GM12874 (cell line): ENCODE results near the gene RPTOR.

Source experiments
- TF ChIP-seq, protein P1 (sequence below): IDR thresholded peaks from 2 replicates; pipeline ENCODE4 v1.5.1; 2011; ENCODE audit warnings: low read depth, mild to moderate bottlenecking, control low read depth, low read length, moderate library complexity; ENCODE audit not compliant: insufficient read depth

Gene RPTOR

DNA sequence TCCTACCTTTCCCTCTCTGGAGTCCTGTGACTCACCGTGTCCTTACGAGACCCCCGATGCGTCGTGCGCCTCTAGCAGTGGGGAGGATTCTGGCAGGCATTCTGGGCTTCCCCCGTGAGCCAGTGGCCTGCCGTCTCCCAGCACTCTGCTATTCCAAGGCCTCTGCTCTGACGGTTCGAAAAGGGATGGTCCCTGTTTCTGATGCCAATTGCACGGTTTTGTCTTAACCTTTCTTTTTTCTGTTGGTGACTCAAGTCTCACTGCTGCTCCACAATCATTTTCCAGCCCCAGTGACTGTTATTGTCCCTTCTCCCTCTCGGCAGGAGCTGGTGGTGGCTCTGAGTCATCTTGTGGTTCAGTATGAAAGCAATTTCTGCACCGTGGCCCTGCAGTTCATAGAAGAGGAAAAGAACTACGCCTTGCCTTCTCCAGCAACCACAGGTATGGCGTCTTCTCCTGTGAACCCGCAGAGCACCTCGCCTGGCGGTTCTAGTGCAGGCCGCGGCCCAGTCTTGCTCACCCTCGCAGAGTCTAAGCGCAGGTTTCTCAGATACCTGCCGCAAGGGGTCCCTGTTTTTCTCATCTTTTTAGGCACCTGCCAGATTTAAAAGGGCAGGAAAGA is 346.9 kb downstream of the RPTOR start:
- TF ChIP-seq, protein P1, sequence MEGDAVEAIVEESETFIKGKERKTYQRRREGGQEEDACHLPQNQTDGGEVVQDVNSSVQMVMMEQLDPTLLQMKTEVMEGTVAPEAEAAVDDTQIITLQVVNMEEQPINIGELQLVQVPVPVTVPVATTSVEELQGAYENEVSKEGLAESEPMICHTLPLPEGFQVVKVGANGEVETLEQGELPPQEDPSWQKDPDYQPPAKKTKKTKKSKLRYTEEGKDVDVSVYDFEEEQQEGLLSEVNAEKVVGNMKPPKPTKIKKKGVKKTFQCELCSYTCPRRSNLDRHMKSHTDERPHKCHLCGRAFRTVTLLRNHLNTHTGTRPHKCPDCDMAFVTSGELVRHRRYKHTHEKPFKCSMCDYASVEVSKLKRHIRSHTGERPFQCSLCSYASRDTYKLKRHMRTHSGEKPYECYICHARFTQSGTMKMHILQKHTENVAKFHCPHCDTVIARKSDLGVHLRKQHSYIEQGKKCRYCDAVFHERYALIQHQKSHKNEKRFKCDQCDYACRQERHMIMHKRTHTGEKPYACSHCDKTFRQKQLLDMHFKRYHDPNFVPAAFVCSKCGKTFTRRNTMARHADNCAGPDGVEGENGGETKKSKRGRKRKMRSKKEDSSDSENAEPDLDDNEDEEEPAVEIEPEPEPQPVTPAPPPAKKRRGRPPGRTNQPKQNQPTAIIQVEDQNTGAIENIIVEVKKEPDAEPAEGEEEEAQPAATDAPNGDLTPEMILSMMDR, result peak; percentile 30; the same call in 1 of the 2 replicates

DNA sequence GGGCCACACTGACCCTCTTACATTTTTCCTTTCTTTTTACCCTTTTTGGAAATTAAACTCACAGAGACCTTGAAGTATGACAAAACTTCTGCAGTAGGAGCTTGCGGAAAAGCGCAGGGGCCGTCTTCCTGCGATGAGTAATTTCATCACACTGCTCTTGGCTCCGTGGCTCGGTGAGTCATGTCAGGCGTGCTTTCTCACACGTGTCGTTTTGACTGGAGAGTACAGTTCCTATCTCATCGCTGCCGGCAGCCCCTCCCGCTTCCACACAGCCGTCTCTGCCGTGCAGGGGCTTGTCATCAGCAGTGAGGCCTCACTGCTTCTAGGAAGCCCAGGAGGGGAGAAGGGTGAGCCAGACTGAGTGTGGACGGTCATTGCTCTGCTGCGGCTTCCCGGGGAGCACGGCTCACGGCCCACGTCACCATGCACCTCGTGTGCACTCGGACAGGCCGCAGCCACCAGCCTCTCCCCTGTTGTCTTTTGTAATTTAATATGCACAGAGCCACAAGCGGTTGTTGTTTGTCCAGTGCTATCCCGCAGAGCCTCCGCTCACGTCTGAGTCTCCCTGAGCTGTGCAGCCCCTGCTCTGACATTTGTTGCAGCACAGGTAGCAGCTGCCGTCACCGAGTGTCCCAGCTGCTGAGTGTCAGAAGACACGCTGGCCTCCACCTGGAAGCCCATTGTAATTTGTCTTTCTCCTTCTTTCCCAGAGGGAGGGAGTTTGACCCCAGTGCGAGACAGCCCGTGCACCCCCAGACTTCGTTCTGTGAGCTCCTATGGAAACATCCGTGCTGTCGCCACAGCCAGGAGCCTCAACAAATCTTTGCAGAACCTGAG is 347.6 kb downstream of the RPTOR start:
- TF ChIP-seq, protein P1, result no peak

DNA sequence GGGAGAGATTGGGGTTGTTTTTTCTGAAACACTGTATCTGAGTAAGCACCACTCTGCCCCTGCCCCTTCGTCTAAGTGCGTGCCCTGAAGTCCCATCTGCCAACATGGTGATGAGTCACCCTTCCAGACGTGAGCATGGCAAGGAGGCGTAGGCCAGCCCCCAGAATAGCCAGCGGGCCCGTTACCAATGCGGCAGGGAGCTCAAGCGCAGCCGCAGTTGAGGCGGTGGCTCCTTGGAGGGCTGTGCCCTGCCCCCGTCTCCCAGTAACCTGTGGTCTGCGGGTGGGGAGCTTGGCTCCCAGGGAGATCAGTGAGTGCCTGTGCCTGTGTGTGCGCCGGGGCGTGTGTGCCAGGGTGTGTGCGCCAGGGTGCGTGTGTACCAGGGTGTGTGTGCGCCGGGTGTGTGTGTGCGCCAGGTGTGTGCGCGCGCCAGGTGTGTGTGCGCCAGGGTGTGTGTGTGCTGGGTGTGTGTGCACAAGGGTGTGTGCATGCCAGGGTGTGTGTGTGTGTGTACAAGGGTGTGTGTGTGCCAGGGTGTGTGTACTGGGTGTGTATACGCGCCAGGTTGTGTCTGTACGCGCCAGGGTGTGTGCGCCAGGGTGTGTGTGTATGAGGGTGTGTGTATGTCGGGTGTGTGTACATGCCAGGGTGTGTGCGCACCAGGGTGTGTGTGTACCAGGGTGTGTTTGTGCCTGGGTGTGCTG is 348.4 kb downstream of the RPTOR start:
- TF ChIP-seq, protein P1, result no peak

DNA sequence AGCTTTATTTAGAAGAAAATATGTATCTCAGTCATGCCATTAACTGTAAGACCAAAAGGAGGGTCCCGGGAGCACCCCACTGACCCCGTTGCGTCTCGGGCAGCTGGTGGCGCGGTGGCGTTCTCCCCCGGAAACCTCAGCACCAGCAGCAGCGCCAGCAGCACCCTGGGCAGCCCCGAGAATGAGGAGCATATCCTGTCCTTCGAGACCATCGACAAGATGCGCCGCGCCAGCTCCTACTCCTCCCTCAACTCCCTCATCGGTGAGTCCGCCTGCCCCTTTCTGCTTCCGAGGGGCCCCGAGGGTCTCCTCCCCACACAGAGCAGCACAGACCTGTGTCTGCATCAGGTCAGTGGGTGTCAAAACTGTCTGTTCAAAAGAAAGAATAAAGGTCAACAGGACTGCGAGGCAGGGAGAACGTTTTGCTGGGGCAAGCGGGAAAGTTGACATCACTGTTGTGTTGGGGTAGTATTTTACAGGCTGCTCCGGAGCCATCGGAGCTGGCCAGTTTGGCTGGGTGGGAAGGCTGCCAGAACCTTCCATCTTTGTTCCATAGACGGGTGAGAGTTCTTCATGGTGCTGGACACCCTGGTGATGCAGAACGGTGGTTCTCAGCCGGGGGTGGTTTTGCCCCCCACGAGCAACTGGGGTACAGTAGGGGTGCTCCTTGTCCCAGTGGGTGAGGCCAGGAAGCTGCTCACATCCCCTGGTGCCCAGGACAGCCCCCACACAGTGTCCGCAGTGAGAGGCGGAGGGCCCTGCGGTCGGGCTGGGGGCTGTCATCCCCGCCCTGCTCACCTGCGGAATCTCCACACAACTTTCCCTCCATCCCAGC is 349.2 kb downstream of the RPTOR start:
- TF ChIP-seq, protein P1, result no peak

DNA sequence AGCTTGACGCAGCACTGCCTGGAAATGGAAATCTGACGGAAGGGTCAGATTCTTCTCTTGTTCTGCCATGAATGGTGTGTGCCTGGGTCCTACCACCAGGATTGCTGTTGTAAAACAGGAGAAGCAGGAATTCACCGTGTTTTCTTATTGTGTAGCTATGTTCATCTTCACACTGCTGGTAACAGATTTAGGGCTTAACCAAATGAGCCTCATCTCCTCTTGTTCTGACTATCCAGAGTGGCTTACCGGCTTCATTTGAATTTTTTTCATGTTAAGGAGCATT is 349.7 kb downstream of the RPTOR start:
- TF ChIP-seq, protein P1, result no peak

DNA sequence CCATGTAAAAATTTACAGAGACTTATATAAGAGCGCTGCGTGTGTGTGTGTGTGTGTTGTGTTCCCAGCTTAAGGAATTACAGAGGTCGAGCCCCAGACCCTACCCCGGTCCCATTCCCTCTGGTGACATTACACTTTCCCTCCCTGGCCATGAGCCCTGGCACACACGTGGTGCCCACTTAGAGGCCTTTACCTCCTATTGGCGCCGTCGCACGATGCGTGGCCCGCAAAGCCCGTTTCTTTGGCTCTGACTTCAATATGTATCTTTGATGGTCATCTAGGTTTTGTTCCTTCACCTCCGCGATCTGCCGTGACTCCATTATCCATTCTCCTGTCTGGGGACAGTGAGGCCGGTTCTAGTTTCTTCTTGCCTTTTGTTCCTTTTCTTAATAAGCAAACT is 350.1 kb downstream of the RPTOR start:
- TF ChIP-seq, protein P1, result no peak

DNA sequence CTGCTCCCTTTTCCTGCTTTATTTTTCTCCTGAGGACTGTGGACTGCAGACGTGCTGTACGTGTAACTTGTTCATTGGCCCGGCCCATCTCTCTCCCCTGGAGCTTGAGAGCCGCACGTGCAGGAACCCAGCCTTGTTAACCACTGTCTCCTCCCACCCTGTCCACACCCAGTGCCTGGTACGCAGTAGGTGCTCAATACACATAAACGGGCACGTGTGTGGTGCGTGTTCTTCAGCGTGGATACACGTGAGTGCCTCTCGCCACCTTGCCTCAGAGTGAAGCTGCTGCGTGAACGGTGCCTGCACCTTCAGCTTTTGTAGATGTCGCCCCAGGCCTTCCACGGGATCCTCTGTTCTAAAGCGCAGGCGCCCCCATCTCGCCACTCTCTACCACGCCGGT is 350.7 kb downstream of the RPTOR start:
- TF ChIP-seq, protein P1, result no peak
